Heart left ventricle (tissue), 16 donors: ENCODE data around the gene RUFY3. TPM values are rescaled to one million over a fixed set of nuclear protein-coding genes. Genes with fewer than 3 reads are reported as not detected.
A peak's percentile ranks its signal among the peaks of the same experiment; 100 is the strongest.

Experiments
- ATAC-seq, 4 donors: fragments of 200-7000 bp; cut with Tn5 transposase; one replicate each; pipeline ENCODE4 v1.9.1; 2020 to 2022; ENCODE audit warnings: moderate library complexity in 4 of 4, mild to moderate bottlenecking in 3 of 4, moderate number of reproducible peaks in 1 of 4
- DNase-seq, 5 donors: peaks; one replicate each; pipeline ENCODE4 v3.0.0-alpha.2; 2020
- H3K27ac ChIP-seq, 12 donors: fragments of 200-600 bp; sonication (generic) in 4 of 12; one replicate each; pipeline versions ENCODE4 v1.5.0 to v1.8.0; 2016 to 2022; ENCODE audit warnings: mild to moderate bottlenecking in 2 of 12
- H3K27me3 ChIP-seq, 9 donors: fragments of 200-600 bp; sonication (generic) in 2 of 9; one replicate each; pipeline versions ENCODE4 v1.5.1 to v1.8.0; 2016 to 2022; ENCODE audit warnings: mild to moderate bottlenecking in 3 of 9
- H3K36me3 ChIP-seq, 9 donors: fragments of 200-600 bp; sonication (generic) in 2 of 9; one replicate each; pipeline versions ENCODE4 v1.5.0 to v1.8.0; 2018 to 2022; ENCODE audit warnings: mild to moderate bottlenecking in 2 of 9
- H3K4me1 ChIP-seq, 12 donors: fragments of 200-600 bp; sonication (generic) in 4 of 12; one replicate each; pipeline versions ENCODE4 v1.5.0 to v1.8.0; 2016 to 2022; ENCODE audit warnings: mild to moderate bottlenecking in 3 of 12
- H3K4me3 ChIP-seq, 12 donors: fragments of 200-600 bp; sonication (generic) in 4 of 12; one replicate each; pipeline versions ENCODE4 v1.5.0 to v1.8.0; 2017 to 2022; ENCODE audit warnings: mild to moderate bottlenecking in 9 of 12, moderate library complexity in 4 of 12
- H3K9me3 ChIP-seq, 12 donors: fragments of 200-600 bp; sonication (generic) in 4 of 12; one replicate each; pipeline versions ENCODE4 v1.5.0 to v1.8.0; 2016 to 2022; ENCODE audit warnings: mild to moderate bottlenecking in 1 of 12
- POLR2A ChIP-seq, 2 donors: fragments of 450-650 bp; IDR thresholded peaks; one replicate each; pipeline ENCODE4 v1.6.1; 2017; ENCODE audit warnings: antibody characterized with exemption in 2 of 2, mild to moderate bottlenecking in 2 of 2, moderate library complexity in 2 of 2
- WGBS, 4 donors: extraction: QIAGEN DNeasy Blood & Tissue Kit in 2 of 4; methylation state at CpG; one replicate each; pipeline versions ENCODE4 v1.1.5 to v1.1.7; 2013 to 2018; 5-methylcytosine and 5-hydroxymethylcytosine counted together
- intact Hi-C, 10 donors: fragments of 100-400 bp; cut with DNase I; formaldehyde crosslinking; loops; one replicate each; pipeline versions ENCODE4 v1.11.1 to v1.14.2; 2022
- polyA plus RNA-seq, 2 donors: library from polyadenylated mRNA; stranded (reverse); fragments of 200-250 nt; gene quantifications; one replicate each; pipeline ENCODE4 v1.2.3, GENCODE V29; 2013
- total RNA-seq, 9 donors: library from RNA; depleted of rRNA in 2 of 9; stranded (reverse); fragments of >200 nt in 2 of 9; fragmentation: NEBNext Ultra II Directional in 3 of 9; extraction: Animal tissue kit (Norgen Biotek cat#: 25700) in 3 of 9; gene quantifications; one replicate each; pipeline versions ENCODE4 v1.1.0 to v1.2.4, GENCODE V29; 2016 to 2023
- TF ChIP-seq, protein P1 (sequence below), 12 donors: fragments of 200-600 bp; sonication (generic) in 4 of 12; IDR thresholded peaks; one replicate each; pipeline versions ENCODE4 v1.5.0 to v1.8.0; 2018 to 2022; ENCODE audit warnings: antibody characterized with exemption in 12 of 12, mild to moderate bottlenecking in 5 of 12
- donor health status: ischemic (EF 13 %, LVEDD 7.1; RV severe dilation, severe dysfunction).
- donor health status: healthy with polysubstance abuse.
- donor health status: DM: no; HTN: yes; CAD: no.
- donor health status: DM: no; HTN: no; CAD: no.
- donor health status: ischemic (EF 25% LVEDD 6.9; RV normal size, moderate dysfunction).
- donor health status: ischemic (EF 25% LVEDD 5.7; RV mildly dilated, moderate dysfunction).
- donor health status: healthy.
- donor health status: DM: yes; HTN: yes; CAD: no.
- donor health status: ischemic (EF 35%, LVEDD 5.7; RV mildly dilated, moderate dysfunction).
- donor health status: nonischemic (EF 11% LVEDD 7.7; RV severe dilation, severe dysfunction).
- donor health status: DM: yes; HTN: yes; CAD: no.
- donor health status: PGD.
- donor health status: ischemic (EF 29% LVEDD 5.4; RV normal size, mild dysfunction).
- donor health status: nonischemic (EF 23%, LVEDD 6.1; RV moderate dilation, normal function).

Gene RUFY3
- total and polyA plus RNA-seq, 11 donors = 12.8 to 33.0 (median 18.7) TPM

- WGBS, 4 donors = 50 to 76% (median 58%) methylated on average over 1 of the region's 1 CpG
- ATAC-seq = peak in 2 of 4 donors; percentile 66 to 77
- TF ChIP-seq POLR2A (IDR thresholded peaks at IDR 0.05) = no peak
- TF ChIP-seq, protein P1, sequence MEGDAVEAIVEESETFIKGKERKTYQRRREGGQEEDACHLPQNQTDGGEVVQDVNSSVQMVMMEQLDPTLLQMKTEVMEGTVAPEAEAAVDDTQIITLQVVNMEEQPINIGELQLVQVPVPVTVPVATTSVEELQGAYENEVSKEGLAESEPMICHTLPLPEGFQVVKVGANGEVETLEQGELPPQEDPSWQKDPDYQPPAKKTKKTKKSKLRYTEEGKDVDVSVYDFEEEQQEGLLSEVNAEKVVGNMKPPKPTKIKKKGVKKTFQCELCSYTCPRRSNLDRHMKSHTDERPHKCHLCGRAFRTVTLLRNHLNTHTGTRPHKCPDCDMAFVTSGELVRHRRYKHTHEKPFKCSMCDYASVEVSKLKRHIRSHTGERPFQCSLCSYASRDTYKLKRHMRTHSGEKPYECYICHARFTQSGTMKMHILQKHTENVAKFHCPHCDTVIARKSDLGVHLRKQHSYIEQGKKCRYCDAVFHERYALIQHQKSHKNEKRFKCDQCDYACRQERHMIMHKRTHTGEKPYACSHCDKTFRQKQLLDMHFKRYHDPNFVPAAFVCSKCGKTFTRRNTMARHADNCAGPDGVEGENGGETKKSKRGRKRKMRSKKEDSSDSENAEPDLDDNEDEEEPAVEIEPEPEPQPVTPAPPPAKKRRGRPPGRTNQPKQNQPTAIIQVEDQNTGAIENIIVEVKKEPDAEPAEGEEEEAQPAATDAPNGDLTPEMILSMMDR (IDR thresholded peaks at IDR 0.05) = no peak
- peaks cover 0 to 8% (median 0%) of the 10 kb centered on the region in 12 donors for H3K4me1 ChIP-seq
- no peaks in the 10 kb centered on the region for H3K27me3 ChIP-seq
- no peak overlapping the region for H3K27ac ChIP-seq
- no peak overlapping the region for H3K4me3 ChIP-seq
- no peaks in the 10 kb centered on the region for H3K9me3 ChIP-seq
- peaks cover 6 to 100% (median 98%) of the 10 kb centered on the region in 9 donors for H3K36me3 ChIP-seq
- intact Hi-C loops = no loop called here
- no peak for DNase-seq
Observed at GRCh38 chr4:70829492-70829891, 107.7 kb downstream of the RUFY3 start.

- DNase-seq (no peak), ATAC-seq (no peak)
- H3K36me3 ChIP-seq = peaks cover 4 to 100% (median 98%) of the 10 kb centered on the region in 9 donors
- peaks cover 0 to 8% (median 0%) of the 10 kb centered on the region in 12 donors for H3K4me1 ChIP-seq
- H3K9me3 ChIP-seq = no peaks in the 10 kb centered on the region
- H3K27ac ChIP-seq = no peak overlapping the region
- intact Hi-C loops = loop anchor here in 3 of 10 donors (5.0 to 10.0 kb wide), 4 partner anchors 45 to 125 kb away; no protein-coding TSS in a partner anchor
- no peaks in the 10 kb centered on the region for H3K27me3 ChIP-seq
- 87 to 93% (median 91%) methylated on average over 9 of the region's 9 CpGs for WGBS, 4 donors
- TF ChIP-seq POLR2A (IDR thresholded peaks at IDR 0.05) = no peak
- TF ChIP-seq, protein P1 (IDR thresholded peaks at IDR 0.05) = no peak
- no peak overlapping the region for H3K4me3 ChIP-seq
Observed at GRCh38 chr4:70830054-70830453, 108.3 kb downstream of the RUFY3 start.

DNA sequence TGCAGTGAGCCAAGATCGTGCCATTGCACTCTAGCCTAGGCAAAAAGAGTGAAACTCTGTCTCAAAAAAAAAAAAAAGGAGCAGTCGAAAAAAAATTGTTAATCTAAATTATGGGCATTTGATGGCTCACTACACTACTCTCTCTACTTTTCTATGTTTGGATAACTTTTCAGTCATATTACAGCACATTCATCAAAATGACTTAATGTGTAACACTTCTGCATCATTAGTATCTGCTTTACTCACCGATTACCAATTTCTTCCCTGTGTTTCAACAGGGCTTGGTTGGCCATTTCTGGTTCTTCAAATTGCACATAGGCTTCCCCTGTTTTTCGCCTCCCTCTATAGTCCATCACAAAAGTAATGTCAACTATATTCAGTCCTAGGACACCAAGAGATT is 109.5 kb downstream of the RUFY3 start:
- ATAC-seq = no peak
- H3K9me3 ChIP-seq = no peaks in the 10 kb centered on the region
- TF ChIP-seq, protein P1 (IDR thresholded peaks at IDR 0.05) = no peak
- no peak for TF ChIP-seq POLR2A (IDR thresholded peaks at IDR 0.05)
- intact Hi-C loops = loop anchor here in 3 of 10 donors (5.0 to 10.0 kb wide), 4 partner anchors 46 to 126 kb away; no protein-coding TSS in a partner anchor
- peaks cover 0 to 13% (median 4%) of the 10 kb centered on the region in 12 donors for H3K4me1 ChIP-seq
- no peak overlapping the region for H3K27ac ChIP-seq
- H3K4me3 ChIP-seq = no peak overlapping the region
- 94 to 97% (median 96%) methylated on average over 4 of the region's 4 CpGs for WGBS, 4 donors
- H3K36me3 ChIP-seq = peaks cover 3 to 98% (median 93%) of the 10 kb centered on the region in 9 donors
- DNase-seq = no peak
- no peaks in the 10 kb centered on the region for H3K27me3 ChIP-seq

DNA sequence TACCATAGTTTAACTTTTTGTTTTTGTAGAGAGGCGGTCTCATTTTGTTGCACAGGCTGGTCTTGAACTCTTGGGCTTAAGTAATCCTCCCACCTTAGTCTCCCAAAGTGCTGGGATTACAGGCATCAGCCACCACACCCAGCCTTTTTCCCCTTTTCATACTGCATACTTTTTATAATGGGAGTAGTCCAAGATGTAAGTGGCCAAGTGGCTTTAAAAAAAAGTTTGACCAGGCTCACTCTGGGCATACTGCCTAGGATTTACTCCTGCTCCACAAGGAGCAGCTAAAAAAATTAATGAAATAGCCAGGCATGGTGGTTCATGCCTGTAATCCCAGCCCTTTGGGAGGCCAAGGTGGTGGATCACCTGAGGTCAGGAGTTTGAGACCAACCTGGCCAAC is 111.9 kb downstream of the RUFY3 start:
- no peak overlapping the region for H3K4me3 ChIP-seq
- peaks cover 3 to 74% (median 69%) of the 10 kb centered on the region in 9 donors for H3K36me3 ChIP-seq
- TF ChIP-seq, protein P1 (IDR thresholded peaks at IDR 0.05) = no peak
- no peak for TF ChIP-seq POLR2A (IDR thresholded peaks at IDR 0.05)
- WGBS, 4 donors = 97 to 100% (median 99%) methylated on average over 1 of the region's 1 CpG
- DNase-seq (no peak), ATAC-seq (peak in 1 of 4 donors; percentile 35)
- no peaks in the 10 kb centered on the region for H3K27me3 ChIP-seq
- peaks cover 0 to 33% (median 19%) of the 10 kb centered on the region in 12 donors for H3K4me1 ChIP-seq
- intact Hi-C loops = loop anchor here in 3 of 10 donors (5.0 to 10.0 kb wide), 4 partner anchors 49 to 129 kb away; no protein-coding TSS in a partner anchor
- no peaks in the 10 kb centered on the region for H3K9me3 ChIP-seq
- no peak overlapping the region for H3K27ac ChIP-seq
